ENCODE results near the gene IL20RA.

The IL20RA gene

GRCh38 chr6:137044366-137045221, at the start of gene IL20RA:
Gene IL20RA (minus strand): TSS chr6:137044965. CDS start chr6:137044728, 237 bp downstream.
- TF ChIP-seq ZFX (IDR thresholded peaks at IDR 0.05) = peak; percentile 77
- TF ChIP-seq CTCF (conservative IDR thresholded peaks at IDR 0.05) = no peak; the same call in 1 of the 2 replicates
- H3K27ac ChIP-seq = peak within 1 kb of the TSS; percentile 69

- TF ChIP-seq CTCF (conservative IDR thresholded peaks at IDR 0.05) (no peak), ZFX (IDR thresholded peaks at IDR 0.05) (no peak)
- no peak overlapping the region for H3K27ac ChIP-seq
Measured at GRCh38 chr6:137093183-137094069, 48.7 kb upstream of the IL20RA start.

- TF ChIP-seq CTCF (conservative IDR thresholded peaks at IDR 0.05) = no peak
- no peak for TF ChIP-seq ZFX (IDR thresholded peaks at IDR 0.05)
- H3K27ac ChIP-seq = no peak overlapping the region
Measured at GRCh38 chr6:137092018-137092417, 47.3 kb upstream of the IL20RA start.

GRCh38 chr6:137089305-137089704, 44.5 kb upstream of the IL20RA start:
- no peak for TF ChIP-seq CTCF (conservative IDR thresholded peaks at IDR 0.05)
- H3K27ac ChIP-seq = no peak overlapping the region

- TF ChIP-seq ZFX (IDR thresholded peaks at IDR 0.05) (no peak), CTCF (conservative IDR thresholded peaks at IDR 0.05) (no peak)
- no peak overlapping the region for H3K27ac ChIP-seq
Measured at GRCh38 chr6:137087902-137088301, 43.1 kb upstream of the IL20RA start.

GRCh38 chr6:137086031-137086430, 41.3 kb upstream of the IL20RA start:
- TF ChIP-seq CTCF (conservative IDR thresholded peaks at IDR 0.05) (no peak), ZFX (IDR thresholded peaks at IDR 0.05) (no peak)
- no peak overlapping the region for H3K27ac ChIP-seq

All from C4-2B (cell line).